Stimulated activated CD8-positive, alpha-beta memory T cell treated with anti-CD3 and anti-CD28 coated beads, Interleukin-7, amount 100 ng/mL, for 24 hours (primary cell): ENCODE measurements around the gene CDH13.
"Not testable (repeated sequence)": the region's sequence is repeated elsewhere in the genome, so short reads cannot be mapped to it uniquely, and the experiment has no call there.

Experiments used
- DNase-seq: peaks from one replicate; pipeline ENCODE4 v3.0.0-alpha.2; 2020; ENCODE audit warnings: low read depth

Gene CDH13

DNA sequence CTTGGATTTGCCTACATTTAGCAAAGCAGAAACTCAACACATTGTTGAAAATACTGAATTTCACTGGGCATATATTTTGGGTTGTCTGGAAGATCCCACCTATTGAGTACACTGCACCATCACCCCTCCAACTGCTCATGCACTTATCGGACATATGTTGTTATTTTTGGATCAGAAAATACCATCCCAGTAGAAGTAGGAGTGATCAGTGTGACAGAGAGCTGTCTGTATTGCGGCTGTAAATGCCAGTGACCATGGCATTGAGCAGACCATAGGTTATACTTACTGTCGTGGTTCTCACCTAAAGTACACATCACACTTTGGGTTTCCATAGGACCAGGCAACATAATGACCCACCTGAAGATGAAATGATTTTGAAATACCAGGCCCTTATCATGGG is 264.7 kb downstream of the CDH13 start:
- no peak for DNase-seq

DNA sequence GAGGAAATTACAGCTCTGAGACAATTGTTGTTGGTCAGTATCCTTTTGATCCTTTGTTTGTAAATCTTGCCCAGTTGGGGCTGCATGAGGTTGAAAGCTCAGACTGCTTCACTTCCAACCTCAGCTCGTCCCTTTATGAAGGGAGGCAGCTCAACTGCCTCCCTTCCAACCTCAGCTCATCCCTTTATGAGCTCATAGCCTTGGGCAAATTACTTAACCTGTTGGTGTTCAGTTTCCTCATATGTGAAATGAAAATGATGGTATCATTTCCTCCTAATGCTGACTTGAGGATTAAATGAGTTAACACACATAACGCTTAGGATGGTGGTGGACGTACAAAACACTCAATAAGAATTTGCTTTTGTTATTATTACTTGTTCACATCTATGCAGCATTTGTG is 265.1 kb downstream of the CDH13 start:
- DNase-seq = no peak

DNA sequence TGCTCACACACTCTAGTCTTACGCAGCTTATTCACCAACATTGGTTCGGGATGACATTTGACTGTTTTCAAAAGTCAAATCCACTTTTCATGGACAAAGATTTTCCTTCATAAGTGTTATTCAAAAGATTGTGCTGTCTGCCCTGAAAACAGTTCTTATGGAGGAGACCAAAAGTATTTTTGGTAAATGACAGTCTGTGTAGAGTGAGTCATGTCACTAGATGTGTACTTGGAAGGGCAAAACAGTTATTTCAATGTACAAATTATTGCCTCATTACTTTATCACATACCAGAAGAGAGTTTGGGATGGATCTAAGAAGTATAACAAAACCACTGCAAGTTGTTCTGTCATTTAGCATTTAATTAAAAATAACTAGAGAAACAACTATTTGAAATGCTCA is 265.6 kb downstream of the CDH13 start:
- no peak for DNase-seq

DNA sequence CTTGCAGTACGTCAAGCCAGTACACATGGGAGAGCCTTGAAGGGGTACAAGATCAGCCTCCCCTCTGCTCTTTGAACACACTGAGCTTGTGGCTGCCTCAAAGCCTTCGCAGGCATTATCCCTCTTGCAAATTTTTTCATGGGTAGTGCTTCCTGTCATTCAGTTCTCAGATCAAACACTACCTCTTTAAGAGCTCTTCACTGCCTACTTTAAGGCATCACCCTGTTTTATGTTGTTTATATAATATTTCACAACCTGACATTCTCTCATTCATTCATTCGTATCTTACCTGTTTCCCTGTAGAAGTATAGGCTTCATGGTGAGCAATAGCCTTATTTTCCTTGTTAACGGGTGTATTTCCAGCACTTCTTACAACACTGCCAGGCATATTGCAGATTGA is 269.1 kb downstream of the CDH13 start:
- no peak for DNase-seq

- no peak for DNase-seq
Observed at GRCh38 chr16:82899006-82899405, 272.2 kb downstream of the CDH13 start.

DNA sequence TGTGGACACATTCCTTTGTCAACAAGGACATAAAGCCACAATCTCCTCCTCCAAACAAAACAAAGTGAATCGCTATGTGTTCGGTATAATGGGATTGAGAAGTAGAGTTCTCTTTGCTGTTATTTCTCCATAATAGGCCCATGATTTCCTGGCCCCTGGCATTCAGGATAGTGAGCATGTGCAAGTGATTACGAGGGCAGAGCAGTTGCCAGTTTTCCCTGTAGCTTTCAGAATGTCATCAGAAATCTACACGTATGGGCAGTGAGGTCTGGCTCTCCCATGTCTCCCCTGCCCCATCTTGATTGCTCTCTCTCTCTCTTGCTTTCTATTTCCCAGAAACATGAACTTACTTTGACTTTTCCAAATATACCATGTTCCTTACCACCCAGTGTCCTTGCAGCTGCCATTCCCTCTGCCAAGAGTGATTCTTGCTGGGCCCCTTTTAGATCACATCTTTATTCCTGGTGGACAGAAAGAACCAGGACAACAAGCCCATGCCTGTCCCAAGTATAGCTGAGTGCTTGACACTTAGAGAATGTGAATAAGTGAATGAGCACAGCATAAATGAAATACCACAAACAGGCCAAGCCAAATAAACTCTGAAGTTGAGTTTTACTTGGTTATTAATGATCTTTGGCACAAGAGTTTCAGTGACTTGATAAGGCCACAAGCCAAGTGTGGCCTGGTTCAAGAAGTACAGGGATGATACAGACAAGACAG is 273.1 kb downstream of the CDH13 start:
- DNase-seq = no peak

DNA sequence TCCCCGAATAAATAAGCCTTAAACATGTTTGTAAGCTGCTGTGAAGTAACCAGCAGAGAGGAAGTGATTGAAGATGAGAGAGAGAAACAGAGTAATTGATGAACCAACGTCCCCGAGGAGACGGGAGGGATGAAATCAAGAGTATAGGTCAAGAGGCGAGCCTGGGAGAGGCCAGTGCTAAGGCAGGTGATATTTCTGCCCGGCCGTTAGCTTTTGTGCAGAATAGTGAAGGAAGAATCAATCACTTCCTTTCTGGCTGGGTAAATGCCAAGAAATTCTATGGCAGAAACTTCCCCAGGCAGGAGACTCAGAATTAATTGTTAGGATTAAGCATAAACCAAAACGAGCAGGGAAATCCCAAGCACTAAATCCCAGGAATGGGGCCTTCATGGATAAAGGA is 273.8 kb downstream of the CDH13 start:
- no peak for DNase-seq

- no peak for DNase-seq
Observed at GRCh38 chr16:82911925-82912324, 285.2 kb downstream of the CDH13 start.

- no peak for DNase-seq
Observed at GRCh38 chr16:82915139-82915824, 288.5 kb downstream of the CDH13 start.

- DNase-seq = no peak
Observed at GRCh38 chr16:82917886-82918595, 291.3 kb downstream of the CDH13 start.

GRCh38 chr16:82924075-82924854 is 297.5 kb downstream of the CDH13 start:
- DNase-seq = no peak

DNA sequence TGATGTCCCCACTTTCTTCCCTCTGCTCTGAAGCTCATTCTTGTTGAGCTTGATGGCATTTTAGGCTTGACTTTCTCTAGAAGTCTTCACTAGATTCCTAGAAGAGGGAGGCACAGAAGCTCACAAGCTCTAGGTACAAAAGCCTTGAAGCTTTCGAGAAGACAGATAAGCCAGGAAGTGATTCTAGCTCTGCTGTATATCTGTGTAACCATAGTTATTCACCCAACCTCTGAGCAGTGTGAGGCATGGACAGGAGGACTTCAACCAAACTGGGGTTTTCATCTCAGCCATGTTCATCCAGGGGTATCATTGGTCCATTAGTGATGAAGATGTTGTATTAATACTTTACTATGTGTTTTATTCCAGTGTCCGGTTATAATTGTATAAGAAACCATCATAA is 299.7 kb downstream of the CDH13 start:
- DNase-seq = no peak

DNA sequence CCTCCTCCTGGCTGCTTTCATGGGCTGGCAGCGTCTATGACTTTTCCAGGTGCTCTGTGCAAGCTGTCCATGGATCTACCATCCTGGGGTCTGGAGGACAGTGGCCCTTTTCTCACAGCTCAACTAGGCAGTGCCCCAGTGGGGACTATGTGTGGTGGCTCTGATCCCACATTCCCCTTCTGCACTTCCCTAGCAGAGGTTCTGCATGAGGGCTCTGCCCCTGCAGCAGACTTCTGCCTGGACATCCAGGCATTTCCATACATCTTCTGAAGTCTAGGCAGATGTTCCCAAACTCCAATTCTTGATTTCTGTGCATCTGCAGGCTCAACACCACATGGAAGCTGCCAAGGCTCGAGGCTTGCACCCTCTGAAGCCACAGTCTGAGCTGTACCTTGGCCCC is 307.2 kb downstream of the CDH13 start:
- DNase-seq = not testable (repeated sequence)

- DNase-seq = no peak
Observed at GRCh38 chr16:82935766-82936165, 309.0 kb downstream of the CDH13 start.

- DNase-seq = no peak
Observed at GRCh38 chr16:82936941-82937551, 310.3 kb downstream of the CDH13 start.

GRCh38 chr16:82937926-82938520 is 311.3 kb downstream of the CDH13 start:
- DNase-seq = no peak

DNA sequence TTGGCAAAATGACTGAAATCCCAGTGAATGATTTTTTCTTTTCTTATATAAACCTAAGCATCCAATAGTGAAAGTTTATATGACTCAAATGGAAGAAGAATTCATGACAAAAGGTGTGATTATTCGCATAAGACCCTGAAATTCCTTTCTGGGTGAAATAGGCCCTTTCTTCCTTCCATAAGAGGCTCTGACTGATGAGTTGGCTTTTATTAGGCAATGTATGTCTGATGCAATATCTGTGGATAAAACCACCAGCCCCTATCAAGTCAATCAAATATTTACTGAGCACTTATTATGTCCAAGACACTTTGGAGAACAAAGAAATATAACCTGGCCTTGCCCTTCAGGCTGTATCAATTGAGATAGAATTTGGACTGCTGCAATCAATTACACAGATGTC is 316.6 kb downstream of the CDH13 start:
- DNase-seq = no peak

DNA sequence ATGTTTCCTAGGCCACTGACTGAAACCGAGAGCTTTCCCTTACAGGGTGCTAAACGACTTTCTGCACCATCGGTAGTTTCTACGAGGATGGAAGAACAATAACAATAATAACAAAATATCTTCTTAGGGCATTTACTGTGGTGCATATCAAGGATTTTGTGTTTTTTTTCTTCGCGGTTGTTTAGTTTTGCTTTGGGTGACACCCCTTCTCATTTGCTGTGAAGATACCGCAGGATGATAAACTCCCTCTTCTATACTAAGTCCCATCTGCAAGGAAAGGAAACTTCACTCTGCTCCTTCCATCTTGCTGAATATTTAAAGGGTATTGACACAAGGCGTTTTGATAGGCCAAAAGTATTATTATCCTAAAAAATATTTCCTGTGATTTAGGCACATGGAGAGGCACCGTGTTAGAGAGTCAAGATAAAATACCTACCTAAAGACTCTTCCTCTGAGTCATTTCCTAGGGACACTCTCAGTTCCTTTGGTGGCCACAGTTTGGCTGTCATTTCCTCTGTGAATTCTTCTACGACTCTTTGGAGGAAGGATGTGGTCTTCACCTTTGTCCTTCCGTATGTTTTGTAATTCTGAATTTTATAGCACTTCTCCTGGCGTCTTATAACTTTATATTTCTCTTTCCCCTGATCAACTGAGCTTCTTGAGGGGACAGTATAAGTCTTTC is 318.8 kb downstream of the CDH13 start:
- no peak for DNase-seq

DNA sequence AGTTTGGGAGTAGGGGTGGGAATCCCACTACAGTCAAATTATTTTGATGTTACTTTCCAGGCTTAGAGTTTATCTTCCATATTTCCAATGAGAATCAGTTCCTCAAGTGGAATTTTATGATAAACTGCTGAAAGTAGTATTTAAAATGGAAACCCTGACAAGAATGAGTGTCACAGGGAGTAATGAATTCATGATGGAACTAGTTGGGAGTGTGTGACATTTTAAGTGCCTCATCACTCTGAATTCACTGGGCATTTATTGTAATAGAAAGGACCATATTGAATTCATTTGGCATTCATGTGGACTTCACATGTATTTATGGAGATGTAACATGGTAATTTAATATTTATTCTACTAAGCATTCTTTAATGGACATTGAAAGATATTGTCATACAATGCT is 320.9 kb downstream of the CDH13 start:
- DNase-seq = no peak

DNA sequence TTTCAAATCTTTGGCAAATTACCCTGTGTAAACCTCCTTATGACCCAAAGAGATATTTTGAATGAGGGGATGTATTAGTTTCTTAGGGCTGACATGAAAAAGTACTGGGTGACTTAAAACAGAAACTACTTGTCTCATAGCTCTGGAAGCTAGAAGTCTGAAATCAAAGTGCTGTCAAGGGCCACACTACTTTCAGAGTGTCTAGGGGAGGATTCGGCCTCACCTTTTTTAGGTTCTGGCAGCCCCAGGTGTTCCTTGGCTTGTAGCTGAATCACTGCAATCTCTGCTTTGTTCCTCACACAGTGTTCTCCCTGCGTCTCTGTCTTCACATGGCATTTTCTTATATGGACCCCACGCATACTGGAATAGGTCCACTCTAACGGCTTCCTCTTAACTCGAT is 322.2 kb downstream of the CDH13 start:
- no peak for DNase-seq

DNA sequence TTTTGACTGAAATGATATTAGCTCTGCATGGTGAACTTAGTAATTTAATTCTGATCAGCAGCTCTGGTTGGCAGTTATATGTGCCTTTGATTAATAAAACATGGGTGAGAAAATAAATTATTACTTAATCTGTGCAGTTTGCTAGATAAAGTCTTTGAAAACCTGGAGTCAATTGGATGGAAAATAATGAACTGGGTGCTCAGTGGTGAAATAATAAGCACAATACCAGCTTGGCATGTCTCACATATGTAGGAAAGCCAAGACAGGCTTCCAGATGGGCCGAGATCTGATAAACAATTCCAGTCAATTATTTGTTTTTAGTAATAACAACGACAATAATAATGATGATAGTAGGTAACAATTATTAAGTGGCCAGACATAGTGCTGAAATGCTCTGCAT is 326.7 kb downstream of the CDH13 start:
- DNase-seq = no peak
